GM19025 (cell line): ENCODE measurements around the gene OSBPL2.

ENCODE experiments used
- ATAC-seq: cut with Tn5 transposase; IDR thresholded peaks from one replicate; pipeline ENCODE4 v1.9.1; 2021; ENCODE audit warnings: mild to moderate bottlenecking, low read depth, moderate library complexity; ENCODE audit not compliant: unreplicated experiment

The OSBPL2 gene

GRCh38 chr20:62219992-62220665, 18.2 kb upstream of the OSBPL2 start, which contains the start of gene HRH3:
TSS of gene HRH3 (minus strand) at chr20:62220278. CDS start at chr20:62219970, 308 bp downstream.
- ATAC-seq = no peak

- ATAC-seq = no peak
Measured at GRCh38 chr20:62220666-62221568, 17.4 kb upstream of the OSBPL2 start.

GRCh38 chr20:62222266-62222850, 16.0 kb upstream of the OSBPL2 start:
- ATAC-seq = no peak

GRCh38 chr20:62222972-62223371, 15.3 kb upstream of the OSBPL2 start:
- ATAC-seq = no peak

- no peak for ATAC-seq
Measured at GRCh38 chr20:62223571-62223970, 14.8 kb upstream of the OSBPL2 start.

GRCh38 chr20:62224113-62224855, 14.0 kb upstream of the OSBPL2 start:
- ATAC-seq = no peak

- ATAC-seq = no peak
Measured at GRCh38 chr20:62225026-62225425, 13.3 kb upstream of the OSBPL2 start.

- ATAC-seq = no peak
Measured at GRCh38 chr20:62225820-62226635, 12.3 kb upstream of the OSBPL2 start.

- no peak for ATAC-seq
Measured at GRCh38 chr20:62226707-62227590, 11.4 kb upstream of the OSBPL2 start.

GRCh38 chr20:62227591-62227976, 10.7 kb upstream of the OSBPL2 start:
- no peak for ATAC-seq

GRCh38 chr20:62227977-62228958, 10.1 kb upstream of the OSBPL2 start:
- ATAC-seq = no peak

- no peak for ATAC-seq
Measured at GRCh38 chr20:62228982-62229545, 9.3 kb upstream of the OSBPL2 start.

- ATAC-seq = no peak
Measured at GRCh38 chr20:62229667-62230066, 8.7 kb upstream of the OSBPL2 start.

GRCh38 chr20:62230276-62230675, 8.0 kb upstream of the OSBPL2 start:
- ATAC-seq = no peak

- no peak for ATAC-seq
Measured at GRCh38 chr20:62230696-62231095, 7.6 kb upstream of the OSBPL2 start.

GRCh38 chr20:62231292-62231691, 7.0 kb upstream of the OSBPL2 start:
- no peak for ATAC-seq

GRCh38 chr20:62232194-62232593, 6.1 kb upstream of the OSBPL2 start:
- no peak for ATAC-seq
